Ascending aorta (tissue), 2 donors: ENCODE measurements around the gene VILL. TPM values are rescaled to one million over a fixed set of nuclear protein-coding genes. Genes with fewer than 3 reads are reported as not detected.

ENCODE experiments used
- DNase-seq, 2 donors: peaks; one replicate each; pipeline ENCODE4 v3.0.0-alpha.2; 2019; ENCODE audit warnings: low spot score in 2 of 2
- H3K27ac ChIP-seq, 2 donors: fragments of 200-600 bp; sonication (generic); one replicate each; pipeline ENCODE4 v1.5.1; 2016 to 2017; ENCODE audit warnings: mild to moderate bottlenecking in 1 of 2
- H3K27me3 ChIP-seq: fragments of 200-600 bp; sonication (generic); one replicate; pipeline ENCODE4 v1.5.1; 2017
- H3K36me3 ChIP-seq, 2 donors: fragments of 200-600 bp; sonication (generic); one replicate each; pipeline ENCODE4 v1.5.1; 2016
- H3K4me1 ChIP-seq, 2 donors: fragments of 200-600 bp; sonication (generic); one replicate each; pipeline ENCODE4 v1.5.1; 2016 to 2017; ENCODE audit warnings: mild to moderate bottlenecking in 1 of 2
- H3K4me3 ChIP-seq, 2 donors: fragments of 200-600 bp; sonication (generic); one replicate each; pipeline ENCODE4 v1.5.1; 2016 to 2017; ENCODE audit warnings: mild to moderate bottlenecking in 1 of 2
- H3K9me3 ChIP-seq, 2 donors: fragments of 200-600 bp; sonication (generic); one replicate each; pipeline ENCODE4 v1.5.1; 2016
- intact Hi-C: fragments of 100-400 bp; cut with DNase I; formaldehyde crosslinking; loops from one replicate; pipeline ENCODE4 v1.15.1; 2023
- total RNA-seq: library from RNA; depleted of rRNA; stranded (reverse); fragments of >200 nt; gene quantifications from one replicate; pipeline ENCODE4 v1.1.0, GENCODE V29; 2016
- TF ChIP-seq, protein P1 (sequence below), 3 experiments: fragments of 200-600 bp in 2 of 3; fragments of 450-650 bp in 1 of 3; sonication (generic) in 2 of 3; IDR thresholded peaks; one replicate each; pipeline ENCODE4 v1.5.1; 2016 to 2019; ENCODE audit warnings: antibody characterized with exemption in 3 of 3, mild to moderate bottlenecking in 1 of 3, moderate library complexity in 1 of 3

The VILL gene
- total RNA-seq, 1 donor from 2014 or later: 6.3 TPM

DNA sequence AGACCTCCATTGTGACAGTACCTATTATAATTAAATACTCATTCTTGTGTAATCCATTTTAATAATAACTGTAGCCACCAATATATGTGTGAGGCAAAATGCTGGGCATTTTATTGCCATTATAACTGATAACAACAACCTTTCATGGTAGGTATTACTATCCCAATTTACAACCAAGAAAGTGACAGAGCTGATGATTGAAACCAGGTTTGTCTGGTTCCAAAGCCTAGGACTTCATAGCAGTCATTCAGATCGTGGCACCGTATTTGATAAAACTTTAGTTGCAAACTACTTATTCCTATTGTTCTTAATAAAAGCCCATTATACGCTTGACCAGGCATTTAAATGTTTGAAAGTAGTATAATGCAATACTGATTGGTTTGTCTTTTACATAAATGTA lies 26.4 kb upstream of the VILL start:
- H3K4me1 ChIP-seq: peaks cover 0 to 11% of the 10 kb centered on the region in 2 donors
- H3K4me3 ChIP-seq: no peak overlapping the region
- H3K9me3 ChIP-seq: no peaks in the 10 kb centered on the region
- H3K27ac ChIP-seq: no peak overlapping the region
- H3K36me3 ChIP-seq: no peaks in the 10 kb centered on the region
- no peak for DNase-seq
- H3K27me3 ChIP-seq: no peaks in the 10 kb centered on the region
- intact Hi-C loops: loop anchor here (5.0 kb wide), 1 partner anchor 42 kb away; no protein-coding TSS in a partner anchor
- TF ChIP-seq, protein P1, sequence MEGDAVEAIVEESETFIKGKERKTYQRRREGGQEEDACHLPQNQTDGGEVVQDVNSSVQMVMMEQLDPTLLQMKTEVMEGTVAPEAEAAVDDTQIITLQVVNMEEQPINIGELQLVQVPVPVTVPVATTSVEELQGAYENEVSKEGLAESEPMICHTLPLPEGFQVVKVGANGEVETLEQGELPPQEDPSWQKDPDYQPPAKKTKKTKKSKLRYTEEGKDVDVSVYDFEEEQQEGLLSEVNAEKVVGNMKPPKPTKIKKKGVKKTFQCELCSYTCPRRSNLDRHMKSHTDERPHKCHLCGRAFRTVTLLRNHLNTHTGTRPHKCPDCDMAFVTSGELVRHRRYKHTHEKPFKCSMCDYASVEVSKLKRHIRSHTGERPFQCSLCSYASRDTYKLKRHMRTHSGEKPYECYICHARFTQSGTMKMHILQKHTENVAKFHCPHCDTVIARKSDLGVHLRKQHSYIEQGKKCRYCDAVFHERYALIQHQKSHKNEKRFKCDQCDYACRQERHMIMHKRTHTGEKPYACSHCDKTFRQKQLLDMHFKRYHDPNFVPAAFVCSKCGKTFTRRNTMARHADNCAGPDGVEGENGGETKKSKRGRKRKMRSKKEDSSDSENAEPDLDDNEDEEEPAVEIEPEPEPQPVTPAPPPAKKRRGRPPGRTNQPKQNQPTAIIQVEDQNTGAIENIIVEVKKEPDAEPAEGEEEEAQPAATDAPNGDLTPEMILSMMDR (IDR thresholded peaks at IDR 0.05): no peak

DNA sequence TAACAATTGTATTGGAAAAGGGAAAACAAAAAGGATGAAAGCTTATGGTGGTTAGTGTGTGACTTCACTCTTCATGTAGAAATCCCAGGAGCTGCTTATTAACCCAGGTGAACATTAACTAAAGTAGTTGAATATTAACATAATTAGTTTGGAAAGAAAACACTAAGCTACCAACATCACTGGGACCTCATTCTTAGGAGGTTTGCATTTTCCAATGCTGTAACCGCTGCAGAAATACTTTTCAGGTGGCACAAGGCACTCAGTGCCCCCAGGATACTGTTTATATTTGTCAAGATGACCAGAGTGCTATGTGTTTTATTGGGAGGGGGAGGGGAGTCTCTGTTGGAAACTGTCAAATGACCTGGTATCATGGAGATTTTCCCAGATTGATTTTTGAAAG lies 25.9 kb upstream of the VILL start:
- TF ChIP-seq, protein P1 (IDR thresholded peaks at IDR 0.05): no peak

DNA sequence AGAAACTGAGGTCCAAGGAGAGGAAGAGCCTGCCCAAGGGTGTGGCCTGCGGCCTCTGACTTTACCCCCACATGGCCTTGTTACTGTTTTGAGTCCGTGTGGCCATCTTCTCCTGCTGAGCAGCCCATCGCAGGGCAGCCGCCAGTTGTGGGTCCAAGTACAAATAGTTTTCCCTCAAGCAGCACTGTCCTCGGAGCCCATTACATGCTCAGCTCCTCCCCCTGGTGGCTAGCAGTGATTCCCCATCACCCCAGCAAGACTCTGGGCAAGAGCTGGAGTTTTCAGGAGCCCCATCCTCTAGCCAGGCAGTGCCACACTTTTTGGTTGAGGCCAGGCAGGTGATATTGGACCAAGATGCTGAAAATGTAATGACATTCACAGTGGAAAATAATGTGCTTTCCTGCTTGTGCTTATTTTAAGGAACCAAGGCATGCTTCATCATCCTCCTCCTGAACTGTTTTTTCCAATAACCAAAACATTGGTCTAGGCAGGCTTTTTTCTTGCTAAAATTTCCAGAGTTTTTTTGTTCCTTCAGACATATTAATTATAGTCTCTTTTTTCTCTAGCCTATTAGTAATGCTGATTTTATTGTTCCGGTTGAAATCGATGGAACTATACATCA lies 23.2 kb upstream of the VILL start:
- peaks cover 0 to 8% of the 10 kb centered on the region in 2 donors for H3K4me1 ChIP-seq
- peak in 1 of 2 donors; percentile 84 for DNase-seq
- TF ChIP-seq, protein P1 (IDR thresholded peaks at IDR 0.05): peak; percentile 56 to 85 (median 83)
- H3K36me3 ChIP-seq: peaks cover 10 to 15% of the 10 kb centered on the region in 2 donors
- no peaks in the 10 kb centered on the region for H3K9me3 ChIP-seq
- no peaks in the 10 kb centered on the region for H3K27me3 ChIP-seq
- H3K4me3 ChIP-seq: no peak overlapping the region
- H3K27ac ChIP-seq: no peak overlapping the region
- intact Hi-C loops: loop anchor here (1.0 kb wide), 1 partner anchor 112 kb away; no protein-coding TSS in a partner anchor

More for the DNA sequence above, 25.9 kb upstream of the VILL start:
- H3K4me3 ChIP-seq: no peak overlapping the region
- no peaks in the 10 kb centered on the region for H3K36me3 ChIP-seq
- intact Hi-C loops: loop anchor here (5.0 kb wide), 1 partner anchor 42 kb away; no protein-coding TSS in a partner anchor
- no peak for DNase-seq
- no peaks in the 10 kb centered on the region for H3K9me3 ChIP-seq
- no peaks in the 10 kb centered on the region for H3K27me3 ChIP-seq
- H3K4me1 ChIP-seq: peaks cover 0 to 11% of the 10 kb centered on the region in 2 donors
- no peak overlapping the region for H3K27ac ChIP-seq

DNA sequence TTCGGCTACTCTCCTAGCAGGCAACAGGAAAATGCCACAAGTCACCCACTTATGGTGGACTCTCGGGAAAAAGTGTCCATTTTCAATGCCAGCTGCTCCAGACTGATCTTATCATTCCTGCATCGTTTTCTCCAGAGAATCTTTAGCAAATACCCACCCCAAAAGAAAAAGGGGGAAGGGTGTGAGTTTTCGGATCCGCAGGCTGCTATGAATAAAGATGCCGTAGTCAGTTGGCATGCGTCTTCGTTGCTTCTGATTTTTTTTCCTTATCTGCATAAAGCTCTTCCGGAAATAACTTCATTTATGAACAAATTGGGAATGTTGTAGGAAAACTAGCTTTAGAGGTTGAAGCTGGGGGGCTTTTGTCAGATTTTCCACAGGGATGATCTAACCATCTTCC lies 22.4 kb upstream of the VILL start:
- no peak overlapping the region for H3K4me3 ChIP-seq
- DNase-seq: no peak
- no peaks in the 10 kb centered on the region for H3K27me3 ChIP-seq
- intact Hi-C loops: no loop called here
- no peak overlapping the region for H3K27ac ChIP-seq
- H3K9me3 ChIP-seq: no peaks in the 10 kb centered on the region
- peaks cover 15 to 23% of the 10 kb centered on the region in 2 donors for H3K36me3 ChIP-seq
- TF ChIP-seq, protein P1 (IDR thresholded peaks at IDR 0.05): no peak
- H3K4me1 ChIP-seq: peaks cover 0 to under 1% of the 10 kb centered on the region in 2 donors

DNA sequence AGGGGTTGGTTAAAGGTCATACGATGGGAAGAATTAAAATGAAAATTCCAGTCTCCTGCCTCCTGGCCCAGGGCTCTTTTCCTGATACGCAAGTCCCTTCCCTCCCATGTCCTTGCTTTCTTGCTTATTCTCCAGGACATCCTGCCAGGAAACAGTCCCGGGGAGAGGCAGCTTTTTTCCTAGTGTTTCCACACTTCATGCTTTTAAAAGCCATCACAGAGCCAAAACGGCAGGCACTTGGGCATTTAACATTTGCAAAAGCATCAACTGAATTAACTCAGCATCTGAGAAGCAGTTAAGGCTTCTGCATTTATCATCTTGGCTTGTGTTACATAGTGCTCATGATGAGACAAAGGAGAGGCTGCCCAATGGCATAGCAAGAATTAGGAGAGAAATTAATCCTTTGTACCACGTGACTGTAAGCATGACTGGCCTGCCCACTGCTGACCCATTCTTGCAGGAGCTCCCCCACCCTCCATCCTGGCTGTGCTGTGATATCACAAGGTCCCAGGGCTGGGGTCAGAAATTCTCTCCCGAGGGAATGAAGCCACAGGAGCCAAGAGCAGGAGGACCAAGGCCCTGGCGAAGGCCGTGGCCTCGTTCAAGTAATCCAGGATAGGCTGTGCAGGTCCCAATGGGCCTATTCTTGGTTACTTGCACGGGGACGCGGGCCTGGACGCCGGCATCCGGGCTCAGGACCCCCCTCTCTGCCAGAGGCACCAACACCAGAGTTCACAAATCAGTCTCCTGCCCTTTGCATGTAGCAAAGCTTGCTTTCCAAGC lies 21.6 kb upstream of the VILL start:
- no peak for DNase-seq
- Histone ChIP-seq H3K36me3 (peaks cover 16 to 31% of the 10 kb centered on the region in 2 donors), H3K9me3 (no peaks in the 10 kb centered on the region), H3K4me1 (no peaks in the 10 kb centered on the region), H3K4me3 (no peak overlapping the region), H3K27me3 (no peaks in the 10 kb centered on the region), H3K27ac (no peak overlapping the region)
- intact Hi-C loops: no loop called here
- TF ChIP-seq, protein P1 (IDR thresholded peaks at IDR 0.05): no peak
